Cardiac muscle cell (in vitro differentiated cells and primary cell): ENCODE results near the gene ATXN3L. TPM values are rescaled to one million over a fixed set of nuclear protein-coding genes. Genes with fewer than 3 reads are reported as not detected.
"Not testable (repeated sequence)": the region's sequence is repeated elsewhere in the genome, so short reads cannot be mapped to it uniquely, and the experiment has no call there.

Source experiments
- DNase-seq, 2 donors: peaks; one replicate each; pipeline versions ENCODE4 v3.0.0 to v3.0.0-alpha.2; 2010 to 2017; ENCODE audit warnings: low read depth in 1 of 2, low spot score in 1 of 2
- H3K27ac ChIP-seq: fragments of 200-600 bp; sonication (generic); 2 replicates; pipeline ENCODE4 v1.5.1; 2016
- H3K27me3 ChIP-seq: fragments of 200-600 bp; sonication (generic); 2 replicates; pipeline ENCODE4 v1.6.0; 2016; ENCODE audit warnings: control low read depth
- H3K36me3 ChIP-seq: fragments of 200-600 bp; sonication (generic); 2 replicates; pipeline ENCODE4 v1.5.1; 2016; ENCODE audit warnings: control low read depth
- H3K4me1 ChIP-seq: fragments of 200-600 bp; sonication (generic); 2 replicates; pipeline ENCODE4 v1.8.1; 2017; ENCODE audit warnings: low read depth, mild to moderate bottlenecking, mixed run types
- H3K4me3 ChIP-seq: fragments of 200-600 bp; sonication (generic); 2 replicates; pipeline ENCODE4 v1.5.1; 2016; ENCODE audit warnings: mild to moderate bottlenecking
- H3K9me3 ChIP-seq: fragments of 200-600 bp; sonication (generic); 2 replicates; pipeline ENCODE4 v1.5.1; 2017; ENCODE audit warnings: low read depth, mild to moderate bottlenecking, control low read depth
- CTCF ChIP-seq: IDR thresholded peaks from 2 replicates; pipeline ENCODE4 v1.5.1; 2012; ENCODE audit warnings: low read depth, mild to moderate bottlenecking, low read length
- polyA plus RNA-seq: library from polyadenylated mRNA; unstranded; fragments of >200 nt; fragmentation: Nextera tagmentation; extraction: Ambion mirVana; gene quantifications from 2 replicates; pipeline ENCODE4 v1.2.1, GENCODE V29; 2016
- total RNA-seq: library from RNA; depleted of rRNA; stranded (reverse); fragments of >200 nt; gene quantifications from 2 replicates; pipeline ENCODE4 v1.2.3, GENCODE V29; 2016

ATXN3L gene
- total and polyA plus RNA-seq, 2 experiments from 2014 or later = not detected

DNA sequence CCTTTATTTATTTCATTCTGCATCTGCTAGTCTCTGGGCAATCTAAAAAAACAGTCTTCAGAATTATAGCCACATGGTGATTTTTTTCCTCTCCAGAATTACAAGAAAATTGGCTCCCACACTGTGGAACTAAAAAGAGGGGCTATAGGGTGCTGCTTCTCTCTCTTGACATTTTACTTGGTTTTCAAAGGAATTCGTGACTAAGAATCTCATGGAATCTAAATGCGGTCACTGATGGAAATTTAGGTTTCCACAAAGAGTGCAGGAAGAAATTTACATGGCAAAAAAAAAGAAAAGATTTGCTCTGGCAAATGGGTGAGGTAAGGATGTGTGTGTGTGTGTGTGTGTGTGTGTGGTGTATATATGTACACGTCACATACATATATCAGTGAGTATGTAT, 10.2 kb downstream of the ATXN3L start:
- TF ChIP-seq CTCF = no peak

DNA sequence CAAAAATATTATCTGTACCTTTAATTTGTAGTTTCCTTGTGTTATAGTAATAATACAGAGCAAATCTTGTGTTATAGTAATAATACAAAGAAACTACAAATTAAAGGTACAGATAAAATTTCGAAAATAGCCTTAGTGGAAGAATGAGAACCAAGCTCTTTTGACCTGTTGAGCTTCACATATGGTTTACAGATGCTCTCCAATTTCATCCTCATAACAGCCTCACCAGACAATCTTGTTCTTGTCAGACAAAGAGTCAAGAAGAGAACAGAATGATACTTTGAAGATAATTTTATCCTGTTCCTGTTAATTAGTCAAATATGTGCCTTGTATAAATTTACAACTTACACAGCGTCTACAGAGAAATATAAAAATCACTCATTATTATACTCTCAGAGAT, 12.8 kb downstream of the ATXN3L start:
- H3K27ac ChIP-seq = no peak overlapping the region
- TF ChIP-seq CTCF = no peak
- no peak overlapping the region for H3K4me3 ChIP-seq
- H3K36me3 ChIP-seq = no peaks in the 10 kb centered on the region
- no peaks in the 10 kb centered on the region for H3K4me1 ChIP-seq
- no peaks in the 10 kb centered on the region for H3K27me3 ChIP-seq
- DNase-seq = no peak
- H3K9me3 ChIP-seq = no peaks in the 10 kb centered on the region

More for the DNA sequence above, 10.2 kb downstream of the ATXN3L start:
- Histone ChIP-seq H3K27ac (no peak overlapping the region), H3K4me3 (no peak overlapping the region), H3K9me3 (no peaks in the 10 kb centered on the region), H3K36me3 (no peaks in the 10 kb centered on the region), H3K4me1 (no peaks in the 10 kb centered on the region), H3K27me3 (no peaks in the 10 kb centered on the region)
- no peak for DNase-seq

DNA sequence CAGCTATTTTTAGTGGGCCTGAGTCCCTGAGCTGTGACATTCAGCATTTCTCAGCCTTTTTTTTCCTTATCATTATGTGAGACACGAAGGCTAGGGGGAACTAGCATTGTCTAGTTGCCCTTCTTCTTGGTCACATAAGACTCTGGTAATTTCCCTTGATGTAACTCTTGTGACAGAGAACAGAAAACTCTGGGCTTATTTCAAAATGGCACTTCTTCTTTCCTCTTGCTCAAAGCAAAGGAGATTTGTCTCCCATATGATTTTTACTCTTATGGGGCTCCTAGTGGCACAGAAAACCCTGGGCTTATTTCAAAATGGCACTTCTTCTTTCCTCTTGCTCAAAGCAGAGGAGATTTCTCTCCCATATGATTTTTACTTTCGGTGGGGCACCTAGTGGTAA, 14.7 kb downstream of the ATXN3L start:
- no peak overlapping the region for H3K27ac ChIP-seq
- H3K4me3 ChIP-seq = no peak overlapping the region
- no peak for DNase-seq
- no peak for TF ChIP-seq CTCF
- H3K36me3 ChIP-seq = no peaks in the 10 kb centered on the region
- H3K27me3 ChIP-seq = no peaks in the 10 kb centered on the region
- no peaks in the 10 kb centered on the region for H3K4me1 ChIP-seq
- no peaks in the 10 kb centered on the region for H3K9me3 ChIP-seq

- no peaks in the 10 kb centered on the region for H3K36me3 ChIP-seq
- TF ChIP-seq CTCF = no peak
- H3K27me3 ChIP-seq = no peaks in the 10 kb centered on the region
- no peak overlapping the region for H3K27ac ChIP-seq
- H3K4me1 ChIP-seq = no peaks in the 10 kb centered on the region
- no peak for DNase-seq
- H3K4me3 ChIP-seq = no peak overlapping the region
- H3K9me3 ChIP-seq = no peaks in the 10 kb centered on the region
These were observed 15.8 kb downstream of the ATXN3L start for GRCh38 chrX:13304052-13304451.

DNA sequence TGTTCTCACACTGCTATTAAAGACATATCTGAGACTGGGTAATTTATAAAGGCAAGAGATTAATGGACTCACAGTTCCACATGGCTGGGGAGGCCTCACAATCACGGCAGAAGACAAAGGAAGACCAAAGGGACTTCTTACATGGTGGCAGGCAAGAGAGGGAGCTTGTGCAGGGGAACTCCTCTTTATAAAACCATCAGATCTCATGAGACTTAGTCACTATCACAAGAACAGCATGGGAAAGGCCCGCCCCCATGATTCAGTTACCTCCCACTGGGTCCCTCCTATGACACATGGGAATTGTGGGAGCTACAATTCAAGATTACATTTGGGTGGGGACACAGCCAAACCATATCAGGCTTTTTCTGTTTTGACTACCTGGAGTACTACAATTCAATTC, 16.6 kb downstream of the ATXN3L start:
- not testable (repeated sequence) for H3K27me3 ChIP-seq, H3K4me1 ChIP-seq, DNase-seq, H3K27ac ChIP-seq, H3K36me3 ChIP-seq, H3K9me3 ChIP-seq, H3K4me3 ChIP-seq

GRCh38 chrX:13298836-13299235, 21.0 kb downstream of the ATXN3L start:
- TF ChIP-seq CTCF = no peak

More at GRCh38 chrX:13298836-13299235, 21.0 kb downstream of the ATXN3L start:
- DNase-seq = no peak
- no peak overlapping the region for H3K27ac ChIP-seq
- H3K27me3 ChIP-seq = no peaks in the 10 kb centered on the region
- no peaks in the 10 kb centered on the region for H3K36me3 ChIP-seq
- H3K4me1 ChIP-seq = no peaks in the 10 kb centered on the region
- no peak overlapping the region for H3K4me3 ChIP-seq
- H3K9me3 ChIP-seq = no peaks in the 10 kb centered on the region
